Parathyroid adenoma (tissue), 2 donors: ENCODE results near the gene ZNF484.
A peak's percentile ranks its signal among the peaks of the same experiment; 100 is the strongest.

Experiments
- H2AFZ ChIP-seq: fragments of 300-600 bp; sonication (generic); one replicate; pipeline ENCODE4 v1.7.0; 2017; ENCODE audit warnings: antibody characterized with exemption, mild to moderate bottlenecking
- H3K27ac ChIP-seq: fragments of 300-600 bp; sonication (generic); one replicate; pipeline ENCODE4 v1.7.0; 2017
- H3K27me3 ChIP-seq: fragments of 300-600 bp; sonication (generic); one replicate; pipeline ENCODE4 v1.7.0; 2017; ENCODE audit warnings: low read length; ENCODE audit not compliant: control insufficient read depth, insufficient read depth
- H3K36me3 ChIP-seq: fragments of 300-600 bp; sonication (generic); one replicate; pipeline ENCODE4 v1.7.0; 2017; ENCODE audit warnings: low read length; ENCODE audit not compliant: control insufficient read depth, insufficient read depth
- H3K4me1 ChIP-seq: fragments of 300-600 bp; sonication (generic); one replicate; pipeline ENCODE4 v1.7.0; 2017; ENCODE audit warnings: control low read depth
- H3K4me2 ChIP-seq: fragments of 300-600 bp; sonication (generic); one replicate; pipeline ENCODE4 v1.7.0; 2017; ENCODE audit warnings: low read length
- H3K4me3 ChIP-seq: fragments of 300-600 bp; sonication (generic); one replicate; pipeline ENCODE4 v1.7.0; 2017; ENCODE audit warnings: low read depth, low read length
- H3K79me2 ChIP-seq: fragments of 300-600 bp; sonication (generic); one replicate; pipeline ENCODE4 v1.7.0; 2017; ENCODE audit warnings: control low read depth
- H3K9ac ChIP-seq: fragments of 300-600 bp; sonication (generic); one replicate; pipeline ENCODE4 v1.7.0; 2017; ENCODE audit warnings: mild to moderate bottlenecking
- H3K9me3 ChIP-seq: fragments of 300-600 bp; sonication (generic); one replicate; pipeline ENCODE4 v1.7.0; 2017; ENCODE audit warnings: low read length; ENCODE audit not compliant: control insufficient read depth
- TF ChIP-seq, protein P1 (sequence below): fragments of 300-600 bp; sonication (generic); IDR thresholded peaks from one replicate; pipeline ENCODE4 v1.7.0; 2017; ENCODE audit warnings: antibody characterized with exemption, mild to moderate bottlenecking
- donor health status: primary hyperparathyroidism.

ZNF484 gene

DNA sequence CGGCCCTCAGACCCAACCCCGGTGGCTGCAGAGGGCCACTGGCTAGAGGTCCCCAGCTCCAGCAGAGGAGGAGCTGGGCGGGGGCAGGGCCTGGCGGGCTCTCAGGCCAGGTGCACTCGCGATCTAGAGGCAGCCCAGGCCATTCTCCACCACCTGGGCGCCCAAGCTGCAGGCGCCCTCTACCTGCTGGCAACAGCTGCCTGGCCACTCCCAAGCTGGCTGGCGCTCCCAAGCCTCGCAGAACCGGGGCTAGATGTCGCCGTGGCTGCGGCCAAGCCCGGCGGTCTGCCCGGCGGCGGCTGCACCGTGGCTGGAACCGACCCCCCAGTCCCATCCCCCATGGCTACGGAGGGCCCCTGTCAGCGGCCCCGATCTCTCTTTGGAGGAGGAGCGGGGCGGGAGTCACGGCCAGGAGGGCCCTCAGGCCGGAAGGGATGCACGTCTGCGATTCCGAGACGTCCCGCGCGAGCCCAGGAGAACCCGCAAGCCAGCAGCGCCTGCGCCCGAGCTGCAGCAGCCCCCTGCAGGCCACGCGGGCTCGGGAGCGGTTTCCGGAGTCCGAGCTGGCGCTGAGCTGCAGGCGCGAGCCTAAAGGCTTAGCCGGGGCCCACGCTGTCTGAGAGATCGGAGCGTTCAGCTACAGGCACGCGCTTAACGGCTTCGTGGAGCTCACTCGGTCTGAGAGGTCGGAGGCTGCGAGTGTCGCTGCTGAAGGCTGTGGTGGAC is 68.9 kb downstream of the ZNF484 start:
- Histone ChIP-seq H3K27ac (no peak overlapping the region), H3K79me2 (no peaks in the 10 kb centered on the region), H3K9me3 (no peaks in the 10 kb centered on the region), H3K9ac (no peak overlapping the region), H3K4me2 (peak overlapping the region; percentile 37), H3K4me3 (no peak overlapping the region), H2AFZ (peak overlapping the region; percentile 58), H3K4me1 (no peaks in the 10 kb centered on the region), H3K27me3 (no peaks in the 10 kb centered on the region), H3K36me3 (no peaks in the 10 kb centered on the region)
- TF ChIP-seq, protein P1, sequence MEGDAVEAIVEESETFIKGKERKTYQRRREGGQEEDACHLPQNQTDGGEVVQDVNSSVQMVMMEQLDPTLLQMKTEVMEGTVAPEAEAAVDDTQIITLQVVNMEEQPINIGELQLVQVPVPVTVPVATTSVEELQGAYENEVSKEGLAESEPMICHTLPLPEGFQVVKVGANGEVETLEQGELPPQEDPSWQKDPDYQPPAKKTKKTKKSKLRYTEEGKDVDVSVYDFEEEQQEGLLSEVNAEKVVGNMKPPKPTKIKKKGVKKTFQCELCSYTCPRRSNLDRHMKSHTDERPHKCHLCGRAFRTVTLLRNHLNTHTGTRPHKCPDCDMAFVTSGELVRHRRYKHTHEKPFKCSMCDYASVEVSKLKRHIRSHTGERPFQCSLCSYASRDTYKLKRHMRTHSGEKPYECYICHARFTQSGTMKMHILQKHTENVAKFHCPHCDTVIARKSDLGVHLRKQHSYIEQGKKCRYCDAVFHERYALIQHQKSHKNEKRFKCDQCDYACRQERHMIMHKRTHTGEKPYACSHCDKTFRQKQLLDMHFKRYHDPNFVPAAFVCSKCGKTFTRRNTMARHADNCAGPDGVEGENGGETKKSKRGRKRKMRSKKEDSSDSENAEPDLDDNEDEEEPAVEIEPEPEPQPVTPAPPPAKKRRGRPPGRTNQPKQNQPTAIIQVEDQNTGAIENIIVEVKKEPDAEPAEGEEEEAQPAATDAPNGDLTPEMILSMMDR, result no peak

DNA sequence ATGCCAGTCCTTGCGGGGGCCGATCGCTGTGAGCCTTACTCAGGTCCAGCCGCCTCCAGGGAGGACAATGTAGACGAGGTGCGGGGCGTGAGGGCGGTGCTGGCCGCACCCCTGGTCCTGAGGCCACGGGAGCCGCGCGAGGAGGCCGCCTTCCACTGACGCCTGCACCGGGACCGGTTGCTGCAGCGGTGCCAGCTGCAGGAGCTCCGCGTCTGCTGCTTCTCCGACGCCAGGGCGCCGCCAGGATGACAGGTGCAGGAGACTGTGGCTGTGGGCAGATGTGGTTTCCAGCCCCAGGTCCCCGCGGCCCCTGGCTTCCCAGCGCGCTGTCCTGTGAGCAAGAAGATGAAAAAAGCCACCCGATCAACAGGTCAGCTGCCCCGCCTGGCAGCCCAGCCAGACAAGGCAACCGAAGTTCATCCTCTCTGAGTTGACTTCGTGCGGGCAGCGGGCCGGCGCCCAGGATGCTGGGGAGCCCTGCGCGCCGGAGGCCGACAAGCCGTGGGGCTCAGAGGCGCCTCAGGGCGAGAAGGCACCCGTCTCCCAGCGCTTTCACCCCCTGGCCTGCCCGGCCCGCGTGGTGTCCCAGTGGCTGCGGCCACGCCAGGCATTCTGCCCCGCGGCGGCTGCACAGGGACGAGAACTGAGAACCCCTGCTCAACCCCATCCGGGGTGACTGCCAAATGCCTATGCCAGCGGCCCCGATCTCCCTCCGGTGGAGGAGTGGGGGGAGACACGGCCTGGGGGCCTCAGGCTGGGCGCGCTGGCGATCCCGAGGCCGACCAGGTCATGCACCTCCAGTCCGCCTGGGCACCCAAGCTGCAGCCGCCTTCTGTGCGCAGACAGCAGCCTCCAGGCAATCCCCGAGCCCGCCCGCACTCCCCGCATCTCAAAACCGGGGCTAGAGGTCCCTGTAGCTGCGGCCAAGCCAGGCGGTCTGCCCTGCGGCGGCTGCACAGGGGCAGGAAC is 69.8 kb downstream of the ZNF484 start:
- peak overlapping the region; percentile 58 for H2AFZ ChIP-seq
- H3K79me2 ChIP-seq, result no peaks in the 10 kb centered on the region
- H3K27ac ChIP-seq, result no peak overlapping the region
- H3K4me1 ChIP-seq, result no peaks in the 10 kb centered on the region
- no peaks in the 10 kb centered on the region for H3K36me3 ChIP-seq
- no peak overlapping the region for H3K4me3 ChIP-seq
- no peak overlapping the region for H3K9ac ChIP-seq
- no peaks in the 10 kb centered on the region for H3K27me3 ChIP-seq
- no peaks in the 10 kb centered on the region for H3K9me3 ChIP-seq
- H3K4me2 ChIP-seq, result peak overlapping the region; percentile 17
- TF ChIP-seq, protein P1, result no peak

DNA sequence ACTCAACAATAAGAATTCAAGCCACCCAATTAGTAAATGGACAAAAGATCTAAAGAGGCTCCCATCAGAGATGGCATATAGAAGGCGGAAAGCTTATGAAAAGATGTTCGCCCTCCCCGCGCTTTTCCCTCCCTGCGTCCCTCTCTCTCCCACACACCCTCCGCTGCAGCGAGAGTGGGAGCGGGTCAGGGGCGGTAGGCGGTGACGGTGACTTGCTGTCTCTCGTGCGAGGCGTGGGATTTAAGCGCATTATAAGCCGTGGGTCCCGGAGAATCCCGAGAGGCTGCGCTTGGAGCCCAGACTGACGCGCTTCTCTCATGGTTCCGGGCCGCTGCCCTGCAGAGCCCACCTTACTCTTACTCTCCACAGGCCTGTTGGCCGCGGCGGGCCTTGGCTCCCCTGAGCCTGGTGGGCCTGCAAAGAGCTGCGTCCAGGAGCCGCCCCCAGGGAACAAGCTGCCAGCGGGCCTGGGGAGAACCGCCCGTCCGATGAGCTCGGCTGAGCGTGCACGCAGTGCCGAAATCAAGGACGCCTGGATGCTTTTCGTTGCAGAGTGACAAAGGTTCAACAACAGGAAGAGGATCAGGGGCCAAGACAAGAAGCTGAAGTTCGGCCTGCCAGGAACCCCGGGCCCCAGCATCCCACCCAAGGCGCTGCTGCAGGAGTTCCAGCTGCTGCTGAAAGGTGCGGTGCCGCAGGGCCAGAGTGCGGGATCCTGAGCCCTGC is 70.6 kb downstream of the ZNF484 start:
- no peaks in the 10 kb centered on the region for H3K36me3 ChIP-seq
- H3K9ac ChIP-seq, result no peak overlapping the region
- H3K4me1 ChIP-seq, result no peaks in the 10 kb centered on the region
- H2AFZ ChIP-seq, result no peak overlapping the region
- TF ChIP-seq, protein P1, result no peak
- H3K27me3 ChIP-seq, result no peaks in the 10 kb centered on the region
- H3K27ac ChIP-seq, result no peak overlapping the region
- no peaks in the 10 kb centered on the region for H3K9me3 ChIP-seq
- no peaks in the 10 kb centered on the region for H3K79me2 ChIP-seq
- no peak overlapping the region for H3K4me3 ChIP-seq
- no peak overlapping the region for H3K4me2 ChIP-seq

- Histone ChIP-seq H3K27ac (no peak overlapping the region), H3K4me3 (no peak overlapping the region), H2AFZ (no peak overlapping the region), H3K4me1 (no peaks in the 10 kb centered on the region), H3K9me3 (no peaks in the 10 kb centered on the region), H3K36me3 (no peaks in the 10 kb centered on the region), H3K27me3 (no peaks in the 10 kb centered on the region), H3K4me2 (no peak overlapping the region), H3K79me2 (no peaks in the 10 kb centered on the region), H3K9ac (no peak overlapping the region)
- TF ChIP-seq, protein P1, result no peak
These were observed 73.1 kb downstream of the ZNF484 start for GRCh38 chr9:92804727-92805126.
